NCI-H1105 treated with DMSO at 0.1 percent for 48 hours (cell line): ENCODE data around the gene TIE1.

Experiments
- DNase-seq: peaks from one replicate; lab custom pipeline; 2025; lab: John Stamatoyannopoulos, UW

TIE1 gene

DNA sequence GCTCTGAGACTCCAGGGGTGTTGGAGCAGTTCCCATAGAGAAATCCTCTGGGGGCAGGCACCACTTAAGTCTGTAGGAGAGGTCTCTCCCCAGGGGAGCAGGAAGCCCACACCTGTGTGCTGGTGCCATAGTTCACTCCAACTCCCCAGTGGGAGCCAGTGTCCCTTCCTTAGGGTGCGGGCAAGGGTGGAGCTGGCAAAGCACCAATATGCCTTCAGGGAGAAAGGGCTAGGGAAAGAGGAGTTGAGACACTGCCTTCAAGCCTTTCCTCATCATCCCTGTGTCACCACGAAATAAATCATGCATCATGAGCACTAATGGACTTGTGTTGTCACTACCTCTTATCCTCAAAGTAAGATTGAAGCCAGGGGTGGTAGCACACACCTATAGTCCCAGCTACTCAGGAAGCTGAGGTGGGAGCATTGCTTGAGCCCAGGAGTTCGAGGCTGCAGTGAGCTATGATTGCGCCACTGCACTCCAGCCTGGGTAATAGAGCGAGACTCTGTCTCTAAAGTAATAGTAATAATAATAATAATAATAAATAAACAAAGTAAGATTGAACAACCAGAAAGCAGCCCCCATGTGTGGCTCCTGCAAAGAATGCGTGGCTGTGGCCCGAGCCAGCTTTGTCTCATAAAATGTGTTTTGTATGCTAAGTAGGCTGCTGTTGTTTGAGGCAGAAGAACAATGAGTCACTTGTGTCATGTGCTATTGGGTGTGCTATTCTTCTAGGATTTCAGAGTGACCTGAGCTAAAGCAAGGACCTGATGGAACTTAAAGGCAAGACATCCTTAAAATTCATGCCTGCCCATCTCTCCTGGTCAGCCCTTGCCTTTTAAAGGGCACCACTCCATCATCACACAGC lies 6.7 kb upstream of the TIE1 start:
- no peak for DNase-seq

DNA sequence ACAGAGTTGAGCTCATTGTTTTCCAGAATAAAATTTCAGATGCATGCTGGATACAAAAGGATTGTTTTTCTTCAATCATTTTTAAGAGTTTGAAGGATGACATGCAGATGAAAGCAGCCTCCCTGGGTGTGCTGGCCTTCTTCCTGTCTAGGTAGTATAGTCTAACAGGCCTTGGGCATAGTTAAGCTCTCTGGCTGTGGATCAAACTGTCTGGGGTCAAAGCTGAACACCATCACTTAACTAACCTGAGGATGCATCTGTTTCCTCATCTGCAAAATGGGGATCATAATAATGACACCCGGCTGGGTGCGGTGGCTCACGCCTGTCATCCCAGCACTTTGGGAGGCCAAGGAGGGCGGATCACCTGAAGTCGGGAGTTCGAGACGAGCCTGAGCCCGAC lies 6.0 kb upstream of the TIE1 start:
- DNase-seq = no peak

DNA sequence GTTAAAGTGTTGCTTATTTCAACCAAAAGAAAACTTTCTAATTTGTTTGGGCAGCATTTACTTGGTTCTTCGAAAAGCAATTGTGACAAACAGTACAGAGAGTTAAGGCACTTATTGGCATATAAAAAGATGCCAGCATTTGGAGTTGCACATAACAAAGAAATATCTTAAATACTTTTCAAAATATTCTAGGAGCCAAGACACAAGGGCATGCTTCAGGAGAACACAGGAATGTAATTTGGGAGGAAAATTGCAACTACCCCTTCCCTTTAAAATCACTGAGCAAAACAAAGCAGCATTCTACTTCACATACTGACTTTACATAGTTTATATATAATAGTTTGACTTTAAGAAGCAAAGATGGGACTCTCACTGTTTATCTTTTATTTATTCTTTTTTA lies 4.6 kb upstream of the TIE1 start:
- no peak for DNase-seq

DNA sequence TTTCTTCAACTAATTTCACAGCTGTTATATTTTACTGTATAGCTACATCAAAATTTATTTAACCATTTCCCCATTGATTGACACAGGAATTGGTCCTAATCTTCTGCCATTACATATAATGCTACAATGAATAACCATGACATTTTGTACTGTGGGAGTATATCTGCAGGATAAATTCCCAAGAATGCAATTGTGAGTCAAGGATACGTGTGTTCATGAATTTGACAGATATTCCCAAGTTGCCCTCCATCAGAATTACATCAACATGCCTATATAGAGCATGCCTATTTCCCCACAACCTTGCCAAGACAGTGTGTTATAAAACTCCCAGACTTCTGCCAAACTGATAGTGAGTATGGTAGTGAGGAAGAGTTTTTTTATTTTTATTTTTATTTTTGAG lies 2.7 kb upstream of the TIE1 start:
- no peak for DNase-seq

DNA sequence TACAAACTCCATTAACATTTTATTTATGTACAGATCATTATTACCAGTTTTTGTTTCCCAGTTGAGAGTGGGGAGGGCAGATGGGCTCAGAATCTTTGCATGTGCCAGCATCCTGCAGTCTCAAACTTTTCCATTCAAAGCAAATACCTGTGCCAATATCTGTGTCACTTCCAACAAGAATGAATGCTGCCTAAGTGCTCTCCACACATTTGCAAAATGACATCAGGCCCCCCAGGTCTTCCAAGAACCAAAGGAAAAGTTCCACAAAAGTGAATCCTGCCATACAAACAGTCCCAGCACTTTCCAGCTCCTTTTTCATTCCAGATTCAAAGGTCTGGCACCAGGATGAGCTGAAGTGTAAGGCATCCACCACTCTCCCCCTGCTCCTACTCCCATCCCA lies 1.7 kb upstream of the TIE1 start:
- no peak for DNase-seq

DNA sequence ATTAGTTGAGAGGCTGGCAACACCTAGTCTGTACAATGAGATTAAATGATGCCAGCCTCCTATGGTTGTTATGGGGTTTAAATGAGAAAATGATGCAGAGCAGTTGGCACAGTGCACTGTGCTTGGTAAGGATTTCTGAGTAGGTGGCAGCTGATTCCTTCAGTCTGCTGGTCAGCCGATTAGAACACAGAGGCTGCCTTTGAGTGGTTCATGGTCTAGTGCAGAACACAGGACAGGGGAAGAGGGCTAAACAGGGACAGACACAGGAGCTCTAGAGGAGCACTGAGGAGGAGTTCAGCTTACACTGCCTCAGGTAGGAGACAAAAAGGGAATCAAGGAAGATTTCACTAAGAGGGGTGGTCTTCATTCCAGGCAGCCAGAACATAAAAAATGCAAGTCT lies 1.4 kb downstream of the TIE1 start:
- no peak for DNase-seq

DNA sequence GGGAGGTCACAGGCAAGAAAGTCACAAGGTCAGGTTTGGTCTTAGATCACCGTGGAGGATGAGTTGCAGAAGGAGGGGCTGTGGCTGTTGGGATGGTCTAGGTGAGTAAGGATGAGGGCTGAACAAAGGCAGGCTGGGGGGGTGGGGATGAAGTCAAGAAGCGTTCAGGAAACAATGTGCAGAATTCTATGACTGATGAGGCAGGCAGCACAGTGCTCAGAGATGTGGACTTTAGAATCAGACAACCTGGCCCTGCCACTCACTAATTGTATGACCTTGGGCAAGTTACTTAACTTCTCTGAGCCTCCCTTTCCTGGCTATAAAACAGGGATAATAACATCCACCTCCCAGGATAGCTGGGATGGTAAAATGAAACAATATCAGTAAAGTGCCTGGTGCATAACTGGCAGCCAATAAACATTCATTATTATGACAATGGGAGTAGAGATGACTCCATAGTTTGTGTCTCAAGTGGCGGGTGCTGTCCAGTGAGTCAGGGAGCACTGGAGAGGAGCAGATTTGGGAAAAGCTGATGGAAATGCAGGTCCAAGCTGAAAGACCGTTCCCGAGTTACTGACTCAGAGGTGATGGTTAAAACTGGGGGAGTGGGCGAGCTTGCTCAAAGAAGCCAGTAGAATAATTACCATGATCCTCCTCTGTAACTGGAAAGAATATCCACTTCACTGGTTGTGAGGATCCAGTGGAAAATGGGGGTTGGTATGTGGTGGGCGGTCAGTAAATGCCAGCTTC lies 2.1 kb downstream of the TIE1 start:
- no peak for DNase-seq

DNA sequence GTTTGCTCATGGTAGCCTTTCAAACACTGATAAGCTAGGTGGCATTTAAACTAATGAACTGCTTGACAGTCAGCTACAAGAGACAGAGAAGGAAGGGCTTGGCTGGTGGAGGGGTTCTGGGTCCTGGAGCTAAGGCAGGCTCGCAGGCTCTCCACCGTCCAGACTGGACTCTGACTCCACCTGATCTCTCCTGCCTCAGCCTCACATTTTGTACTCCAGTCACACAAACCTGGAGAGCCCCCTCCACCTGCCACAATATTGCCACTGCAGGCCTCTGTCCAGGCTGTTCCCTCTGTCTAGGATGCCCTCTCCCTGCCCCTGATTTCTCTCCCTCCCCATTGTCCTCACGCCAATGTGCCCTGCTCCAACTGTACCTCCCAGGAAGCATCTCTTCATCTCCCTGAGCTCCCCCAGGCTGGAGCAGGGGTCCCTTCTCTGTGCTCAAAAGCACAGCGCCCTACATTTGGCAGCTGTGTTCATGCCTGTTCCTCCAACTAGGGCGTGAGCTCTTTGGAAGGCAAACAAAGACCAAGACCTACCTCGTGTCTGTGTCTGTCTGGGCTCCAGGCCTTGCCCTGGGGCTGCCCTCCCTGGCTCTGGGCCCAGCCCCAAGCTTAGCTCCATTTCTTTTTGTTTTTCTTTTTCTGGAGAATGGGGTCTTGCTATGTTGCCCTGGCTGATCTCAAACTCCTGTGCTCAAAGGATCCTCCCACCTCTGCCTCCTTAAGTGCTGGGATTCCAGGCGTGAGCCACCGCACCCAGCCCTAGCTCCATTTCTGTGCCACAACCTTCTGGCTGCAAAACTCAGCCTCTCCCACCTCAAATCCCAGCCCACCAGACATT lies 2.9 kb downstream of the TIE1 start:
- DNase-seq = no peak

DNA sequence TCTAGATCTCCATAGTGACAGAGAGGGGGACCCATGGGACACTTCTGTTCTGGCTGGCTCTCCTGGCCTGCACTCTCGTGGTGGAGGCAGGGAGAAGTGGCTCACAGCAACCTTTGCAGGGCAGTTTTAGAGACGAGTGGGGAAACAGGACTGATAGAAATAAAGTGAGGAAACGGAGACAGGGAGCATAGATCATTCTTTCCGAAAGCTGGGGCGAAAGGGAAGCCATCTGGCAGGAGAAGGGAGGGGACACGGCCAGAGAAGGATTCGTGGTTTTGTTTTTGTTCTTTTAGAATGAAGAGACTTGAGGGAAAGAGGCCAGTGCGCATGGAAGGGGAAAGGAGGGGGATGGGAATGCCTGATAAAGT lies 3.5 kb downstream of the TIE1 start:
- no peak for DNase-seq

DNA sequence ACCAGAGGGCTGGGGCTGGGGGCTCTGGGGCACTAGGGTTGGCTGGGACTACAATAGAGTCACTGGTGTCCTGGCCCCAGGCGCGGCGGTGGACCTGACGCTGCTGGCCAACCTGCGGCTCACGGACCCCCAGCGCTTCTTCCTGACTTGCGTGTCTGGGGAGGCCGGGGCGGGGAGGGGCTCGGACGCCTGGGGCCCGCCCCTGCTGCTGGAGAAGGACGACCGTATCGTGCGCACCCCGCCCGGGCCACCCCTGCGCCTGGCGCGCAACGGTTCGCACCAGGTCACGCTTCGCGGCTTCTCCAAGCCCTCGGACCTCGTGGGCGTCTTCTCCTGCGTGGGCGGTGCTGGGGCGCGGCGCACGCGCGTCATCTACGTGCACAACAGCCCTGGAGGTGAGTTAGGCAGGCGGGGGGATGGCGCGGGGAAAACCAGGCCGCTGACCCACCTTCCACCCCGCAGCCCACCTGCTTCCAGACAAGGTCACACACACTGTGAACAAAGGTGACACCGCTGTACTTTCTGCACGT lies 4.1 kb downstream of the TIE1 start:
- no peak for DNase-seq

DNA sequence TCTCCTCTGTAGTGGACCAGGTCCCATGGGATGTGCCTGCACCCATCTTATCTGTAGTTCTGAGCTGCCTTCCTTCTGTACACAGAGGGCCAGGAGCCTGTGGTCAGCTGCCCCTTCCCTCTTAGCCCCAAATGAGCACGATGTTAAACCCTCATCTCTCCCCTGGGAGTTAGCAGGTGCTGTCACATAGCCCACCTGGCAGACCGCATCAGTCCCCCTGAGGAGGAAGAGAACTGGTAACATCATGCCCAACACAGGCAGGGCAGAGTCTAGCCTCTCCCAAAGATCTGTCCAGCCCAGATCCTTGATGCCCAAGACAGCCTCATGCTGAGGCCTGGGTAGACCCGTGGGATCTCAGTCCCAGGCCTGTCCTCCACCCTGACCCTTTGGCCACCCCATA lies 4.7 kb downstream of the TIE1 start:
- DNase-seq = no peak

DNA sequence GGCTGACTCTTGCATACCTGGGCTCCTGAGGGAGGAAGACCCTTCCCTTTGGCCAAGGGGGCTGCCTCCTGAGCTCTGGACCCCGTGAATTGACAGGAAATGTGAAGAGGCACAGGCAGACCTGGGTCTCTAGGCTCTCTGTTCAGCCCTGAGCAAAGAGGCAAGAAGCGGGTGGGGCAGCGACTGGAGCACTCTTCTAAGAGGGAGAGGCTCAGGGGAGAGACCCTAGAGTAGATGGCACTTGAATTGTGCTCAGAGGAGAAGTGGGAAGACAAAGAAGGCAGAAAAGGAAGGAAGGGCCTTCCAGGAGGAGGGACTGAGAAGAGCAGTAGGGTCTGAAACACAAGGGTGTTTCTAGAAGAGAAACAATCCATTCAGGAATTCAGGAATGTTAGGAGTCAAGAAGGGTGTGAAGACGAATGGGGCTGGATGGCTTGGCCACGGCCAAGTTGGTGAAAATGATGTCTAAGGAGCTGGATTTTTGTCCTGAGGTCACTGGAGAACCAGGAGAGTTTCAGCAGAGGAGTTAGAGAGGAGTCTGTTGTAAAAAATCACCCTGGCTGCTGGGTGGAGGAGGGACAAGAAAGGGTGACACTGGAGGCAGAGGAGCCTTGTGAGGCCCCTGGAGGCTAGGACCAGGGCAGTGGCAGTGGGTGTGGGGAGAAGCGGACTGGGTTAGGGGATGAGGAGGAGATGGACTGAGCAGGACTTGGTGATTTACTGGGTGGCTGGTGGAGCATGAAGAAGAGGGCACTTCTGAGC lies 5.3 kb downstream of the TIE1 start:
- DNase-seq = no peak

DNA sequence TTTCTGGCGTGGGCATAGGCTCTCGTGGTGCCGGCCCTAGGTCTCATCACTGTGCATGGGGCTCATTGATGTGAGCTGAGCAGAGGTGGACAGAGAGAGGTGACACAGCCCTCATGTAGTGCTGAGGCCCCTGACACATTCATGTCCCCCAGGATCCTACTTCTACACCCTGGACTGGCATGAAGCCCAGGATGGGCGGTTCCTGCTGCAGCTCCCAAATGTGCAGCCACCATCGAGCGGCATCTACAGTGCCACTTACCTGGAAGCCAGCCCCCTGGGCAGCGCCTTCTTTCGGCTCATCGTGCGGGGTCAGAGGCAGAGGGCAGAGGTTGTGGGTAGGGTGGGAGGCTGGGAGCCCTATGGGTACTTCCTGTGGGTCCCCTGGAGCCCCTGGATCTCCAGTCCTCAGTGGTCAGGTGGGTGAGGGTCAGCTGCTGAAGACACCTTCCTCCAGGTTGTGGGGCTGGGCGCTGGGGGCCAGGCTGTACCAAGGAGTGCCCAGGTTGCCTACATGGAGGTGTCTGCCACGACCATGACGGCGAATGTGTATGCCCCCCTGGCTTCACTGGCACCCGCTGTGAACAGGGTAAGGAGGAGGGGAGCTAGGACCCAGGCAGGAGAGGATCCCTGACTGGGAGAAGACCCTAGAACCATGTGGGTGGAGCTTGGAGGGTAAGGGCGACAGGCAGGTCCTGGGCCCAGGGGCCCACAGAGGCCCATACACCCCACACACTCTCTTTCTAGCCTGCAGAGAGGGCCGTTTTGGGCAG lies 6.1 kb downstream of the TIE1 start:
- no peak for DNase-seq

DNA sequence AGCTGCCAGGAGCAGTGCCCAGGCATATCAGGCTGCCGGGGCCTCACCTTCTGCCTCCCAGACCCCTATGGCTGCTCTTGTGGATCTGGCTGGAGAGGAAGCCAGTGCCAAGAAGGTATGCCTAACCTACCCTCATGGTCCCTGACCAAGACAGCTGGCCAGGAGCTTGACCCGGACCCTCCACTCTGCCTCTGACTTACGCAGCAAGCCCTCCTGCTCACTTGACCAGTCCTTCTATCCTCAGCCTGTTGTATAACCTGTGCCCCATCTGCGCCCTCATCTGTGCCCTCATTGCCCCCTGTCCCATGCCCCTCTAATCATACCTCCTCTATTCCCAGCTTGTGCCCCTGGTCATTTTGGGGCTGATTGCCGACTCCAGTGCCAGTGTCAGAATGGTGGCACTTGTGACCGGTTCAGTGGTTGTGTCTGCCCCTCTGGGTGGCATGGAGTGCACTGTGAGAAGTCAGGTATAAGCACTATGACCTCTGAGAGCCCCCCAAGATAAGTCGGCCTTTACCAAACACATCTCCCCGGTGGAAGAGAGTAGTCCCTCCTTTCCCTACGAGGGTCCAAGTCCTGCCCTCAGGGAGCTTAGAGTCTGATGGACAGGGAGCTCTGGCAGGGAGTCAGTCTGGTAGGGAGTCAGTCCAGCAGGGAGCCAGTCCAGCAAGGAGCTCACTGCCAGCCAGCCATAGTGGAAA lies 6.8 kb downstream of the TIE1 start:
- DNase-seq = no peak

DNA sequence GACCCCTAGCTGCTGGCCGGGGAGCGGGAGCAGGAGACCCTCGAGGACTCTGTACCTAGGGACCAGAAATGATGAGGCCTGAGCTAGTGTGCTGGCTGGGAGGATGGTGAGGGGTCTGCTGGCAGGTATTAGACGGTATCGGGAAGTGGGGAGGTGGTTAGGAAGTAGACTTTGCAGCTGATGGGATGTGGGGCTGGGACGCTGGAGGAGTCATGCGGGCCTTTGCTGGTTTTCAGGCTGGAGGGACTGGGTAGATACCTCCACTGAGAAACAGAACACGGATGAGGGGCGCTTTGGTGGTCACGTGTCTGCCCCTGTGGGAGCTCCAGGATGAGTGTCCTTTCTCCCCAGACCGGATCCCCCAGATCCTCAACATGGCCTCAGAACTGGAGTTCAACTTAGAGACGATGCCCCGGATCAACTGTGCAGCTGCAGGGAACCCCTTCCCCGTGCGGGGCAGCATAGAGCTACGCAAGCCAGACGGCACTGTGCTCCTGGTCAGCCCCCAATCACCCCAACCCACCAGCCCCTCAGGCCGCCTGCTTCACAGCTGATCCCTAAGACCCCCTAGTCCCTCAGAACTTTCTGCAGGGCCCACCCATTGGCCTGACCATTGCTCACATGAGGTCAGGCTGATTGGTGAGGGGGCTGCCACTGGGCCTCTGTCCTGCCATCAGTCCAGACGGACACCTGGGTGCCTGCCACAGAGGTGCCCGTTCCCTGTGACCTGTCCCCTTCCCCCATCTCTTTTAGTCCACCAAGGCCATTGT lies 8.0 kb downstream of the TIE1 start:
- no peak for DNase-seq

DNA sequence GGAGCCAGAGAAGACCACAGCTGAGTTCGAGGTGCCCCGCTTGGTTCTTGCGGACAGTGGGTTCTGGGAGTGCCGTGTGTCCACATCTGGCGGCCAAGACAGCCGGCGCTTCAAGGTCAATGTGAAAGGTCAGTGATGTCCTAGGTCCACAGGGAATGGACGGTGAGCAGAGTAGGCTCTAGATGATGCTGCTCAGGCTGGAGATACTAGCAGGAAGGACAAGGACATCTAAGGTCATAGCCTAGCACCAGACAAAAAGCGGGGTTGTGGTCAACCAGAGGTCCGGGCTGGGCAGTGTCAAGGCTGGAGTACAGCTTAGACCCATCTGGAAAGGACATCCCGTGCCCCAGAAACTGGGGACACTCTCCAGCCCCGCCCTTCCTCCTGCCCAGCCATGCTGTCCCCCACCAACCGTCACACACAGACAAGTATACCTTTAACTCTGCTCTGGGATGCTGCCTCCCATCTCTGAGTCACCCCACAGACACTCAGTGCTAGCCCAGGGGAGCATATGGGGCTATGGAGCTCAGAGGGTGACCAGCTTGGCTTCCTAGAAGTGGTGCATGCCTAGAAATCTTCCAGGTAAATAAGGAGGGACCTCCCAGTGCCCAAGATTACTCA lies 8.7 kb downstream of the TIE1 start:
- no peak for DNase-seq

DNA sequence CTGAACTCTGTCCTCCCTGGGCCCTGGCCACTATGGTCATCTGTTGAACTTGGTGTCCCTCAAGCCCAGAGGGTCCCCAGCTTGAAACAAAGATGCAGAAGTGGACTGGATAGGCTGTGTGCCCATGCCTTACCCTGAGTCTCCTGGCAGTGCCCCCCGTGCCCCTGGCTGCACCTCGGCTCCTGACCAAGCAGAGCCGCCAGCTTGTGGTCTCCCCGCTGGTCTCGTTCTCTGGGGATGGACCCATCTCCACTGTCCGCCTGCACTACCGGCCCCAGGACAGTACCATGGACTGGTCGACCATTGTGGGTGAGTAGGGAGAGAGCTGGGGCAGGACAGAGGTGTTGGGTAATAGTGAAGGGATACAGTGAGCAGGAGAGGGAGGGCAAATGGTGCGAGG lies 10.7 kb downstream of the TIE1 start:
- DNase-seq = no peak

DNA sequence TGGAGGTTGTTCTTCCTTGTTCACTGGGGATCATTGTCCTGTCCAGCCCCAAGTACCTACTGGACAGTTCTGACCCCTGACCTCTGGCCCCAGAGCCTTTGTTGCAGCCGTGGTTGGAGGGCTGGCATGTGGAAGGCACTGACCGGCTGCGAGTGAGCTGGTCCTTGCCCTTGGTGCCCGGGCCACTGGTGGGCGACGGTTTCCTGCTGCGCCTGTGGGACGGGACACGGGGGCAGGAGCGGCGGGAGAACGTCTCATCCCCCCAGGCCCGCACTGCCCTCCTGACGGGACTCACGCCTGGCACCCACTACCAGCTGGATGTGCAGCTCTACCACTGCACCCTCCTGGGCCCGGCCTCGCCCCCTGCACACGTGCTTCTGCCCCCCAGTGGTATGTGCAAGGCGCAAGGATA lies 11.4 kb downstream of the TIE1 start:
- no peak for DNase-seq
